Muscle of arm (tissue), 12 donors: ENCODE data around the gene GAB1. TPM values are rescaled to one million over a fixed set of nuclear protein-coding genes. Genes with fewer than 3 reads are reported as not detected.

Experiments
- DNase-seq: peaks from one replicate; pipeline ENCODE4 v3.0.0-alpha.2; 2013
- polyA plus RNA-seq, 12 donors: library from polyadenylated mRNA; unstranded; fragments of 120-200 nt; gene quantifications; one replicate each; pipeline ENCODE4 v1.2.1, GENCODE V29; 2013; ENCODE audit not compliant: insufficient read length in 12 of 12

Gene GAB1
- polyA plus RNA-seq, 12 donors, result 27.0 to 65.0 (median 38.5) TPM; not detected in 1

GRCh38 chr4:143481361-143481760 lies 144.7 kb downstream of the GAB1 start:
- DNase-seq, result no peak

GRCh38 chr4:143482840-143483239 lies 146.2 kb downstream of the GAB1 start:
- DNase-seq, result peak; percentile 49

GRCh38 chr4:143486314-143486713 lies 149.6 kb downstream of the GAB1 start:
- no peak for DNase-seq

- DNase-seq, result no peak
These were observed 152.0 kb downstream of the GAB1 start for GRCh38 chr4:143488687-143489086.

GRCh38 chr4:143489106-143489505 lies 152.4 kb downstream of the GAB1 start:
- DNase-seq, result no peak

GRCh38 chr4:143498021-143498420 lies 161.3 kb downstream of the GAB1 start:
- no peak for DNase-seq

GRCh38 chr4:143502231-143502630 lies 165.6 kb downstream of the GAB1 start:
- DNase-seq, result no peak

- no peak for DNase-seq
These were observed 169.4 kb downstream of the GAB1 start for GRCh38 chr4:143506031-143506430.

GRCh38 chr4:143511906-143512305 lies 175.2 kb downstream of the GAB1 start:
- DNase-seq, result no peak

- no peak for DNase-seq
These were observed 176.3 kb downstream of the GAB1 start for GRCh38 chr4:143512978-143513313.

- peak; percentile 99 for DNase-seq
These were observed 176.9 kb downstream of the GAB1 start, which contains the start of gene SMARCA5 for GRCh38 chr4:143513314-143514168. Gene SMARCA5 (plus strand): TSS chr4:143513702. CDS start chr4:143513925, 223 bp downstream.

GRCh38 chr4:143514169-143514495 lies 177.5 kb downstream of the GAB1 start:
- no peak for DNase-seq

GRCh38 chr4:143514497-143514896 lies 177.8 kb downstream of the GAB1 start:
- DNase-seq, result peak; percentile 72

- no peak for DNase-seq
These were observed 178.2 kb downstream of the GAB1 start for GRCh38 chr4:143514901-143515300.

GRCh38 chr4:143515905-143516304 lies 179.2 kb downstream of the GAB1 start:
- no peak for DNase-seq

GRCh38 chr4:143517764-143518163 lies 181.1 kb downstream of the GAB1 start:
- no peak for DNase-seq

Other genes starting within 250 kb of the GAB1 start
- gene USP38, start 152.0 kb upstream of the GAB1 start, polyA plus RNA-seq, result 10 to 100 TPM in 11 of 12 donors, not detected in 1; 14.3 to 23.4 (median 19.6) TPM
- gene SMARCA5, start 176.8 kb downstream of the GAB1 start, polyA plus RNA-seq, result 10 to 100 TPM in 11 of 12 donors, not detected in 1; 45.6 to 69.6 (median 58.1) TPM